M059J (cell line): ENCODE data around the gene S100A12. TPM values are rescaled to one million over a fixed set of nuclear protein-coding genes. Genes with fewer than 3 reads are reported as not detected.

Experiments used
- DNase-seq: peaks from one replicate; pipeline ENCODE4 v3.0.0-alpha.2; 2012; ENCODE audit warnings: low read depth
- total RNA-seq: library from RNA; depleted of rRNA; stranded (reverse); fragments of >200 nt; shearing (Covaris generic); gene quantifications from 2 replicates; pipeline ENCODE4 v1.2.3, GENCODE V29; 2014

The S100A12 gene
- total RNA-seq, 1 experiment from 2014 or later = not detected

- no peak for DNase-seq
These were observed 21.9 kb upstream of the S100A12 start for GRCh38 chr1:153397051-153397923.

GRCh38 chr1:153396461-153396860, 21.0 kb upstream of the S100A12 start:
- no peak for DNase-seq

GRCh38 chr1:153395776-153396175, 20.4 kb upstream of the S100A12 start:
- no peak for DNase-seq

- peak; percentile 28 for DNase-seq
These were observed 19.8 kb upstream of the S100A12 start for GRCh38 chr1:153395136-153395685.

GRCh38 chr1:153394391-153394790, 19.0 kb upstream of the S100A12 start:
- DNase-seq = no peak

- DNase-seq = no peak
These were observed 18.5 kb upstream of the S100A12 start for GRCh38 chr1:153393926-153394325.

GRCh38 chr1:153392822-153393221, 17.4 kb upstream of the S100A12 start:
- DNase-seq = no peak

GRCh38 chr1:153392258-153392657, 16.8 kb upstream of the S100A12 start:
- no peak for DNase-seq

- peak; percentile 32 for DNase-seq
These were observed 15.7 kb upstream of the S100A12 start, which contains the start of gene S100A8 for GRCh38 chr1:153390938-153391710. TSS of gene S100A8 (minus strand) at chr1:153391073. CDS start at chr1:153390535, 538 bp downstream.

- DNase-seq = no peak
These were observed 14.8 kb upstream of the S100A12 start for GRCh38 chr1:153389973-153390879.

- no peak for DNase-seq
These were observed 14.0 kb upstream of the S100A12 start for GRCh38 chr1:153389401-153389800.

- no peak for DNase-seq
These were observed 12.4 kb upstream of the S100A12 start for GRCh38 chr1:153387785-153388184.

- DNase-seq = no peak
These were observed 11.6 kb upstream of the S100A12 start for GRCh38 chr1:153387001-153387400.

GRCh38 chr1:153386500-153386901, 11.1 kb upstream of the S100A12 start:
- DNase-seq = peak; percentile 6

- DNase-seq = no peak
These were observed 9.6 kb upstream of the S100A12 start for GRCh38 chr1:153384958-153385580.

GRCh38 chr1:153380711-153381110, 5.3 kb upstream of the S100A12 start:
- DNase-seq = no peak

- DNase-seq = no peak
These were observed 4.2 kb upstream of the S100A12 start for GRCh38 chr1:153379591-153379990.

- no peak for DNase-seq
These were observed 1.4 kb downstream of the S100A12 start for GRCh38 chr1:153374071-153374470.

- no peak for DNase-seq
These were observed 2.9 kb downstream of the S100A12 start for GRCh38 chr1:153372571-153372970.

- no peak for DNase-seq
These were observed 4.2 kb downstream of the S100A12 start for GRCh38 chr1:153371231-153371630.

- DNase-seq = no peak
These were observed 5.3 kb downstream of the S100A12 start for GRCh38 chr1:153370146-153370545.
